ENCODE results near the gene SERPINB6. TPM values are rescaled to one million over a fixed set of nuclear protein-coding genes. Genes with fewer than 3 reads are reported as not detected.

Gene SERPINB6
- 57.5 and 61.2 TPM in 2 replicates for total RNA-seq (ENCODE audit: low replicate concordance)
- long read RNA-seq, full-length matches to known transcripts = 236 of 250 reads
- long read RNA-seq, partial matches to known transcripts = 1 of 250 reads
- long read RNA-seq, other reads (novel, unspliced or antisense) = 13 of 250 reads

DNA sequence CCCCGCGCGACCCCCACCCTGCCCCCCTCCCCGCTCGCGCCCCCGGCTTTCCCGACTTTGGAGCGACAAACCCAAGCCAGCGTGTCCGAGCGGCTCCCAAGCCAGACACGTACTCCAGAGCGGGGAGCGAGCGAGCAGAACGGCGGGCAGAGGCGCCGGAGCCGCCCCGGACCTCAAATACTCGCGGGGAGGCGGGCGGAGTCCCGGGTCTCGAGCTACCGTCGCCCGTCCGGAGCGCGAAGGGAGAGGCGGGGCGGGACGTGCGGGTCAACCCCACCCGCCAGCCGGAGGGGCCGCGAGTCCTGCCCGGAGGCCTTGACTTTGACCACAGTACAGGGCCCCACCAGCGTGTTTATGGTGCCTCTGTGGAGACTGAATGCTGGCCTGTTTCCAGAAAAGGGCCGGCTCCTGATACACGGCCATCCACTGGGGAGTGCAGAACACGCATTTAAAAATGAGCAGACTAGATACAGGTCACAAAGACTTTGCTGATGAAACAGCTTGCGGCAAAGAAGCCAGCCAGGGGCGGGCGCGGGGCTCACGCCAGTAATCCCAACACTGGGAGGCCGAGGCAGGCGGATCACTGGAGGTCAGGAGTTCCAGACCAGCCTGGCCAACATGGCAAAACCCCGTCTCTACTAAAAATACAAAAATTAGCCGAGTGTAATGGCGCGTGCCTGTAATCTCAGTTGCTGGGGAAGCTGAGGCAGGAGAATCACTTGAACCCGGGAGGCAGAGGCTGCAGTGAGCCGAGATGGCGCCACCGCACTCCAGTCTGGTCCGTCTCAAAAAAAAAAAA, at the start of gene SERPINB6:
Gene SERPINB6, minus strand, starts transcription at position 148 of the 799 bp plus-strand sequence. CDS start 12,235 bp downstream, outside the sequence.
- no peaks in the 10 kb centered on the region for H3K9me3 Mint-ChIP-seq
- H3K36me3 Mint-ChIP-seq = no peaks in the 10 kb centered on the region
- H3K4me1 Mint-ChIP-seq (ENCODE audit: unreplicated experiment) = peaks cover 20% of the 10 kb centered on the region
- peak within 1 kb of the TSS; percentile 84 for H3K27ac Mint-ChIP-seq
- peak within 1 kb of the TSS; percentile 92 for H3K4me3 Mint-ChIP-seq
- DNase-seq (ENCODE audit: extremely low spot score, unreplicated experiment) = peak; percentile 77
- TF ChIP-seq, protein P1, sequence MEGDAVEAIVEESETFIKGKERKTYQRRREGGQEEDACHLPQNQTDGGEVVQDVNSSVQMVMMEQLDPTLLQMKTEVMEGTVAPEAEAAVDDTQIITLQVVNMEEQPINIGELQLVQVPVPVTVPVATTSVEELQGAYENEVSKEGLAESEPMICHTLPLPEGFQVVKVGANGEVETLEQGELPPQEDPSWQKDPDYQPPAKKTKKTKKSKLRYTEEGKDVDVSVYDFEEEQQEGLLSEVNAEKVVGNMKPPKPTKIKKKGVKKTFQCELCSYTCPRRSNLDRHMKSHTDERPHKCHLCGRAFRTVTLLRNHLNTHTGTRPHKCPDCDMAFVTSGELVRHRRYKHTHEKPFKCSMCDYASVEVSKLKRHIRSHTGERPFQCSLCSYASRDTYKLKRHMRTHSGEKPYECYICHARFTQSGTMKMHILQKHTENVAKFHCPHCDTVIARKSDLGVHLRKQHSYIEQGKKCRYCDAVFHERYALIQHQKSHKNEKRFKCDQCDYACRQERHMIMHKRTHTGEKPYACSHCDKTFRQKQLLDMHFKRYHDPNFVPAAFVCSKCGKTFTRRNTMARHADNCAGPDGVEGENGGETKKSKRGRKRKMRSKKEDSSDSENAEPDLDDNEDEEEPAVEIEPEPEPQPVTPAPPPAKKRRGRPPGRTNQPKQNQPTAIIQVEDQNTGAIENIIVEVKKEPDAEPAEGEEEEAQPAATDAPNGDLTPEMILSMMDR (conservative IDR thresholded peaks at IDR 0.05) = no peak
- H3K27me3 Mint-ChIP-seq = no peaks in the 10 kb centered on the region

DNA sequence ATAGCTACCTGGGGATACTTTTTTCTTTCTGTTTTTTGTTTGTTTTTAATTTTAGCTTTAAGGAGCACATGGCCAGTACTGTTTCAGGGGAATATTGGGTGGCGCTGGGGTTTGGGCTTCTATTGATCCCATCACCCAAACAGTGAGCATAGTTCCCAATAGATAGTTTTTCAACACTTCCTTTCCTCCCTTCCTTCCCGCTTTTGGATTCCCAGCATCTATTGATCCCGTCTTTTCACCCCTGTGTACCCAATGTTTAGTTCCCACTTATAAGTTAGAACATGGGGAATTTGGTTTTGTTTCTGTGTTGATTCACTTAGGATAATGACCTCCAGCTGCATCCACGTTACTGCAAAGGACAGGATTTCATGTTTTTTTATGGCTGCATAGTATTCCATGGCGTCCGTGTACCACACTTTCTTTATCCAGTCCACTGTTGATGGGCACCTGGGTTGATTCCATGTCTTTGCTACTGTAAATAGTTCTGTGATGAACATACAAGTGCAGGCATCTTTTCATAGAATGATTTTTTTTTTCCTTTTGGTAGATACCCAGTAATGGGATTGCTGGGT, 48.5 kb upstream of the SERPINB6 start:
- Mint-ChIP-seq H3K27me3 (no peaks in the 10 kb centered on the region), H3K27ac (no peak overlapping the region), H3K4me3 (no peak overlapping the region), H3K9me3 (peaks cover 7% of the 10 kb centered on the region), H3K36me3 (peaks cover 26% of the 10 kb centered on the region), H3K4me1 (ENCODE audit: unreplicated experiment) (peaks cover 6% of the 10 kb centered on the region)
- no peak for DNase-seq (ENCODE audit: extremely low spot score, unreplicated experiment)
- TF ChIP-seq, protein P1 (conservative IDR thresholded peaks at IDR 0.05) = no peak

DNA sequence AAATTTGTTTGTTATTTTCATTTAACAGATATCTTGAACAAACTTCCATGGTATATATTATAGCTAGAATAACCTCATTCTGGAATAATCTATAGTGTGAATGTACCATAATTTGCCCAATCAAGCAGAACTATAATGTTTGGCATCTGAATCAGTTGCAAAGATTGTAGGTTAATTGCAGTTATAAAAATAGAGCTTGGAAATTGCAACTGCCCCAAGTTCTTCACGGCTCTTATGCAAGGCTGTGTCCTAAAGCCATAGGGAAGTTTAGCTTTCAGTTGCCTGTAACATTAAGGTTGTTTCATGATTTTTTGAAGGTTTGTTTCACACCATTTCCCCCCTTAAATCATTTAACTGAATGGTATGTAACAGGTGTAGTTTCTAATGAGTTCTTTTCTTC, 47.7 kb upstream of the SERPINB6 start:
- H3K4me3 Mint-ChIP-seq = no peak overlapping the region
- no peaks in the 10 kb centered on the region for H3K27me3 Mint-ChIP-seq
- H3K36me3 Mint-ChIP-seq = peaks cover 31% of the 10 kb centered on the region
- TF ChIP-seq, protein P1 (conservative IDR thresholded peaks at IDR 0.05) = no peak
- H3K9me3 Mint-ChIP-seq = peaks cover 7% of the 10 kb centered on the region
- peaks cover 6% of the 10 kb centered on the region for H3K4me1 Mint-ChIP-seq (ENCODE audit: unreplicated experiment)
- no peak overlapping the region for H3K27ac Mint-ChIP-seq
- no peak for DNase-seq (ENCODE audit: extremely low spot score, unreplicated experiment)

DNA sequence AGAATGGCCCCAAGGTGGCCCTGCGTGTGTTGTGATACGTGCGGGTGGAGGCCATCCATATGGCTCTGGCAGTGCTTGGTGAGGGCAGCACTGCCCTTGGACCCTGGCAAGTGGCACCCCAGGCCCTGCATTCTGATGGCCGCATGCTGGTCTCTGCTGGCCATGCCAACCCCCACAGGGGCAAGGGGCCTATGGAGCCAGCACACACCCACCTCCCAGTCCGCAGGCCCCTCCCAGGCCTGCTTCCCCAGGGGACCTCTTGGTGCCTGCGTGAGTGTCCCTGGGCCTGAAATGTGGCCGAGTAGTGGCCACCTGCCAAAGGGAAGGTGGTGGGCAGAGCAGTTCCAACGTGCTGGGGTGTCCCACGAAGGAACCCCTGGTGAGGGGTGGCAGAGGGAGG, 45.9 kb upstream of the SERPINB6 start:
- Mint-ChIP-seq H3K27me3 (no peaks in the 10 kb centered on the region), H3K9me3 (peaks cover 5% of the 10 kb centered on the region), H3K4me1 (ENCODE audit: unreplicated experiment) (no peaks in the 10 kb centered on the region), H3K4me3 (no peak overlapping the region), H3K36me3 (peaks cover 34% of the 10 kb centered on the region), H3K27ac (no peak overlapping the region)
- DNase-seq (ENCODE audit: extremely low spot score, unreplicated experiment) = no peak
- TF ChIP-seq, protein P1 (conservative IDR thresholded peaks at IDR 0.05) = no peak

DNA sequence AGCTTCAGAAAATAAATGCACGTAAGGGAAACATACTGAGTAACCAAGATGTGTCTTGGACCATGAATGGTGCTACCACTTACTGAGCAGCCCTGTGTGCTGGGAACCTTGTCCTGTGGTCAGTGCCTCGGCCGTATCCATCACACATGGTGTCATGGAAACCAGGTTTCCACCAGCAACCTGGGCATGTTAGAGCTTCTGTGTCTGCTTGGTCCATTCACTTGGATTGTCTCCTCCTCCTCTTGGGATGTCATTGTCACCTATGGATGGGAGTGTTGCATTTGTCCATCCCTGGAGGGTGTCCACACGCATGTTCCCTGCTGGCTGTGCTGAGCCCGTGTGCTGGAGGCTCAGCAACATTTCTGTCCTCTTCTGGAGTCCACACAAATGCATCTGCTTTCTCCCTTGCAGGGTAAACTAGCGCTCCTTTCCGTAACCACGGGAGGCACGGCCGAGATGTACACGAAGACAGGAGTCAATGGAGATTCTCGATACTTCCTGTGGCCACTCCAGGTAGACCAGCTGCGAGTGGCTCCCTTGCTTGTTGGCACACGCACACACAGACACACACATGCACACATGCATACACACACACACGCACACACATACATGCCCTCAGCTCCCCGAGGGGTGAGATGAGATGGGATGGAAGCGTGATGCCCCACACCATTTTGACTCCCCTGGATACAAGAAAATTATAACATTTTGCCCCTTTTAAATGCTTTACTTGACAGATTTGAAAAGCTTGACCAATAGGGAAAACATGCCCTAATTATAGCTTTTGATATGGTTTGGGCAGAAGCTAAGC, 45.3 kb upstream of the SERPINB6 start:
- Mint-ChIP-seq H3K4me1 (ENCODE audit: unreplicated experiment) (no peaks in the 10 kb centered on the region), H3K36me3 (peaks cover 40% of the 10 kb centered on the region), H3K27me3 (no peaks in the 10 kb centered on the region), H3K9me3 (peaks cover 12% of the 10 kb centered on the region), H3K4me3 (no peak overlapping the region), H3K27ac (no peak overlapping the region)
- TF ChIP-seq, protein P1 (conservative IDR thresholded peaks at IDR 0.05) = no peak
- DNase-seq (ENCODE audit: extremely low spot score, unreplicated experiment) = peak; percentile 54

Data from type B pancreatic cell (in vitro differentiated cells).